Right lobe of liver (tissue), 6 donors: Measurements from ENCODE around the gene RPL28. TPM values are rescaled to one million over a fixed set of nuclear protein-coding genes. Genes with fewer than 3 reads are reported as not detected.
A peak's percentile ranks its signal among the peaks of the same experiment; 100 is the strongest.

ENCODE experiments used
- ATAC-seq, 4 donors: fragments of 200-7000 bp; cut with Tn5 transposase; one replicate each; pipeline ENCODE4 v1.9.1; 2020; ENCODE audit warnings: mild to moderate bottlenecking in 4 of 4, moderate library complexity in 4 of 4
- DNase-seq, 3 donors: peaks; one replicate each; pipeline ENCODE4 v3.0.0-alpha.2; 2020
- H3K27ac ChIP-seq, 3 donors: fragments of 200-600 bp; one replicate each; pipeline ENCODE4 v1.8.0; 2022
- H3K27me3 ChIP-seq, 2 donors: fragments of 200-600 bp; one replicate each; pipeline ENCODE4 v1.8.0; 2022
- H3K36me3 ChIP-seq, 4 donors: fragments of 200-600 bp; sonication (generic) in 1 of 4; one replicate each; pipeline versions ENCODE4 v1.5.1 to v1.8.0; 2017 to 2022; ENCODE audit warnings: control low read depth in 1 of 4
- H3K4me1 ChIP-seq, 4 donors: fragments of 200-600 bp; sonication (generic) in 1 of 4; one replicate each; pipeline versions ENCODE4 v1.5.1 to v1.8.0; 2017 to 2022; ENCODE audit warnings: control low read depth in 1 of 4
- H3K4me3 ChIP-seq, 3 donors: fragments of 200-600 bp; one replicate each; pipeline ENCODE4 v1.8.0; 2022
- H3K9me3 ChIP-seq, 4 donors: fragments of 200-600 bp; sonication (generic) in 1 of 4; one replicate each; pipeline versions ENCODE4 v1.5.1 to v1.8.0; 2017 to 2022; ENCODE audit warnings: control low read depth in 1 of 4
- POLR2A ChIP-seq: fragments of 450-650 bp; IDR thresholded peaks from one replicate; pipeline ENCODE4 v1.6.1; 2017; ENCODE audit warnings: antibody characterized with exemption, mild to moderate bottlenecking
- WGBS: methylation state at CpG from one replicate; pipeline ENCODE4 v1.1.6; 2018; ENCODE audit warnings: low coverage, low lambda C conversion rate; ENCODE audit not compliant: insufficient coverage; ENCODE audit errors: missing lambda C conversion rate; 5-methylcytosine and 5-hydroxymethylcytosine counted together
- intact Hi-C, 2 donors: fragments of 100-400 bp; cut with DNase I; formaldehyde crosslinking; loops; one replicate each; pipeline versions ENCODE4 v1.11.2 to v1.14.1; 2022
- total RNA-seq, 6 experiments: library from RNA; depleted of rRNA in 2 of 6; stranded (reverse); fragments of >200 nt in 2 of 6; fragmentation: NEBNext Ultra II Directional in 3 of 6; extraction: Animal tissue kit (Norgen Biotek cat#: 25700) in 3 of 6; gene quantifications; one replicate each; pipeline versions ENCODE4 v1.1.0 to v1.2.4, GENCODE V29; 2016 to 2023
- TF ChIP-seq, protein P1 (sequence below), 4 donors: fragments of 200-600 bp in 3 of 4; fragments of 450-650 bp in 1 of 4; IDR thresholded peaks; one replicate each; pipeline versions ENCODE4 v1.5.1 to v1.8.0; 2016 to 2022; ENCODE audit warnings: antibody characterized with exemption in 4 of 4, mild to moderate bottlenecking in 2 of 4
- donor health status: DM: no; HTN: yes; CAD: no.
- donor health status: DM: no; HTN: no; CAD: no.
- donor health status: DM: no; HTN: no; CAD: no.
- donor health status: DM: no; HTN: yes; CAD: no.
- donor health status: DM: no; HTN: yes; CAD: no.

Gene RPL28
- total RNA-seq, 6 experiments from 2014 or later = 305 to 530 (median 455) TPM

DNA sequence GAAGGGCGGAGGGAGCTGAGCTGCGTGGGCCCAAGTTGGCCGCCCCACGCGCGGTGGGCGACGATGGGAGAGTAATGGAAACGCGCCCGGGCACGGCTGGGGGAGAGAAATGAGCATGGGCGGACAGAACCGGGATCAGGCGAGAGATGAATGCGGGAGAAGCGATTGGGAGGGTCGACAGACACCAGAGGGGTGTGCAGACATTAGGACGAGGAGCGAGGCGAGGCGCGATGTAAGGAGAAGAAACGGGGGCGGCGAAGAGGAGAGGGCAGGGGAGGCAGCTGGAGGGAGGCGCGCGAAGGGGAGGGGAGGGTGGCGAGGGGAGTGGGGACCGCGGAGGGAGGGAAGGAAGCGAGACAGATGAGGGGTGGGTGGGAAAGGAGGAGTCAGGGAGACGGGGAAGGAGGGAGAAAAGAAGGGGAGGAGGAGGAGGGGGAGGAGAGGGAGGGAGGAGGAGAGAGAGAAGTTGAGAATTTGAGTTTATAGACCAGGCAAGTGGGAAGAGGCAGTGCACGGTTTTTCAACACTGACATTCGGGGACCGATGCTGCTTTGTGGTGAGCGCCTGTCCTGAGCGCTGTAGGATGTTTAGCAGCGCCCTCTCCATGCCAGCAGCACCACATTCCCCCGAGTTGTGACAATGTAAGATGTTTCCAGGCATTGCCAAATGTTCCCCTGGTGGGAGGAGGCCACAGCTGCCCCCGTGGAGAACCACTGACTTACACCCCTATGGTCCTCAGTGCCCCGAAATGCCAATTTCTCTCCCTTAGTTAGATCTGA is 57.5 kb downstream of the RPL28 start, which contains the start of gene SHISA7:
SHISA7 (minus strand) TSS at position 256 of the 779 bp plus-strand sequence. CDS start 437 bp downstream, outside the sequence.
- no peak for ATAC-seq
- Histone ChIP-seq H3K4me1 (no peaks in the 10 kb centered on the region), H3K9me3 (no peaks in the 10 kb centered on the region), H3K27me3 (peaks cover 0 to 10% of the 10 kb centered on the region in 2 donors), H3K36me3 (no peaks in the 10 kb centered on the region), H3K27ac (no peak within 1 kb of the TSS), H3K4me3 (no peak within 1 kb of the TSS)
- intact Hi-C loops = no loop called here
- peak in 1 of 3 donors; percentile 28 for DNase-seq
- WGBS = 4% methylated on average over 39 of the region's 43 CpGs
- TF ChIP-seq POLR2A = no peak
- TF ChIP-seq, protein P1, sequence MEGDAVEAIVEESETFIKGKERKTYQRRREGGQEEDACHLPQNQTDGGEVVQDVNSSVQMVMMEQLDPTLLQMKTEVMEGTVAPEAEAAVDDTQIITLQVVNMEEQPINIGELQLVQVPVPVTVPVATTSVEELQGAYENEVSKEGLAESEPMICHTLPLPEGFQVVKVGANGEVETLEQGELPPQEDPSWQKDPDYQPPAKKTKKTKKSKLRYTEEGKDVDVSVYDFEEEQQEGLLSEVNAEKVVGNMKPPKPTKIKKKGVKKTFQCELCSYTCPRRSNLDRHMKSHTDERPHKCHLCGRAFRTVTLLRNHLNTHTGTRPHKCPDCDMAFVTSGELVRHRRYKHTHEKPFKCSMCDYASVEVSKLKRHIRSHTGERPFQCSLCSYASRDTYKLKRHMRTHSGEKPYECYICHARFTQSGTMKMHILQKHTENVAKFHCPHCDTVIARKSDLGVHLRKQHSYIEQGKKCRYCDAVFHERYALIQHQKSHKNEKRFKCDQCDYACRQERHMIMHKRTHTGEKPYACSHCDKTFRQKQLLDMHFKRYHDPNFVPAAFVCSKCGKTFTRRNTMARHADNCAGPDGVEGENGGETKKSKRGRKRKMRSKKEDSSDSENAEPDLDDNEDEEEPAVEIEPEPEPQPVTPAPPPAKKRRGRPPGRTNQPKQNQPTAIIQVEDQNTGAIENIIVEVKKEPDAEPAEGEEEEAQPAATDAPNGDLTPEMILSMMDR (IDR thresholded peaks at IDR 0.05) = no peak

DNA sequence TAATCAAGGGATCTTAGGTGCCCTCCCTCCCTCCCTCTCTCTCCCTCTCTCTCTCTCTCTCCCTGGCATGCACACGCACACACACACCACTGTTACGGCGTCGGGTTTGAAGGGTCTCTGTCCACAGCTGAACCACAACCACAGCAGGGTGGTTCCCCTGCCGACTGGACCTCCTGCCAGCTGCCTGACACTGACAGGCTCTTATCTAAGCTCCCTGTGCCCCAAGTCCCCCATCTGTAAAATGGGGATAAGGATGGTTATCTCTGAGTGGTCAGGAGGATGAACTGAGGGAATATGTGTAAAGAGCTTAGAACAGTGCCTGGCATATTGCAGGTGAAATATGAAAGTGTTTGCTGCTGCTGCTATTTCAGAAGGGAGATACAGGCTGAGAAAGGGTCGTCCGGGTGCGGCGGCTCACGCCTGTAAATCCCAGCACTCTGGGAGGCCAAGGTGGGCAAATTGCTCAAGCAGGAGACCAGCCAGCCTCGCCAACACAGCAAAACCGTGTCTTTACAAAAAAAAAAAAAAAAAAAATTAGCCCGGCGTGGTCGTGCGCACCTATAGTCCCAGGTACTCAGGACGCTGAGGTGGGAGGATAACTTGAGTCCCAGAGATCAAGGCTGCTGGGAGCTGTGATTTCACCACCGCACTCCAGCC is 58.2 kb downstream of the RPL28 start:
- DNase-seq = no peak
- intact Hi-C loops = no loop called here
- Histone ChIP-seq H3K4me3 (no peak overlapping the region), H3K36me3 (no peaks in the 10 kb centered on the region), H3K9me3 (no peaks in the 10 kb centered on the region), H3K27me3 (peaks cover 0 to 10% of the 10 kb centered on the region in 2 donors), H3K4me1 (no peaks in the 10 kb centered on the region), H3K27ac (no peak overlapping the region)
- no peak for ATAC-seq
- 25% methylated on average over 18 of the region's 18 CpGs for WGBS
- TF ChIP-seq POLR2A = no peak
- TF ChIP-seq, protein P1 (IDR thresholded peaks at IDR 0.05) = no peak

DNA sequence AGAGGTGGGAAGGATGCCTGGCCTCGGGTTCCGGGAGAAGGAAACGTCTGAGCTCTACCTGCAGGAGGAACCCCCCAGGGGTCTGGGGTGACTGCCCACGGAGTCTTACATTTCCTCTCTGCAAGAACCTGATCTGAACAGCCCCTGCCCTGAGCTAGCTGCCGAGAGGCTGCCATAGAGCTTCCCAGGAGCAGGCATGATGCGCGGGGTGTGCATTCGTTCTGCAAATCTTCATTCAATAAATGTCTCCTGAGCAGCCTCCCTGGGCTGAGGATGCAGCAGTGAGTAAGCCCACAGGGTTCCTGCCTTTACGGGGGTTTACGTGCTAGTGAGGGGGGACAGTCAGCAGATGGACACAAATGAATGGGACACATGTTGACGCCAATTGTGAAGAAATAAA is 58.9 kb downstream of the RPL28 start:
- H3K9me3 ChIP-seq = no peaks in the 10 kb centered on the region
- peaks cover 0 to 10% of the 10 kb centered on the region in 2 donors for H3K27me3 ChIP-seq
- DNase-seq = peak in 1 of 3 donors; percentile 33
- H3K4me3 ChIP-seq = no peak overlapping the region
- no peak for TF ChIP-seq POLR2A
- TF ChIP-seq, protein P1 (IDR thresholded peaks at IDR 0.05) = no peak
- no peak for ATAC-seq
- H3K4me1 ChIP-seq = no peaks in the 10 kb centered on the region
- H3K27ac ChIP-seq = no peak overlapping the region
- no peaks in the 10 kb centered on the region for H3K36me3 ChIP-seq
- 24% methylated on average over 7 of the region's 11 CpGs for WGBS
- intact Hi-C loops = no loop called here

DNA sequence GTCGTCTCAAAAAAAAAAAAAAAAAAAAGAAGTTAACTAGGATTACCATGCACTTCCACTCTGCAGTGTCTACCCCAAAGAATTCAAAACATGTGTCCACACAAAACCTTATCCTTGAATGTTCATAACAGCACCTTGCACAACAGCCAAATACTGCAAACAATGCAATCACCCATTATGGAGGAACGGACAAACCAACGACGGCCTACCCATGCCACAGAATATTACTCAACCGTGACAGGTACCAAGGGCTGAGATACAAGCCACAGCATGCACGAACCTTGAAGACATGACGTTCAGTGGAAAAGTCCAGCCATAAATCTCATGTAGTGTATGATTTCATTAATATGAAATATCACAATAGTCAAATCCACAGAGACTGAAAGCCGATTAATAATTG is 60.3 kb downstream of the RPL28 start:
- no peak for TF ChIP-seq POLR2A
- TF ChIP-seq, protein P1 (IDR thresholded peaks at IDR 0.05) = no peak
- Histone ChIP-seq H3K9me3 (no peaks in the 10 kb centered on the region), H3K4me1 (no peaks in the 10 kb centered on the region), H3K27ac (no peak overlapping the region), H3K36me3 (no peaks in the 10 kb centered on the region), H3K4me3 (no peak overlapping the region), H3K27me3 (no peaks in the 10 kb centered on the region)
- WGBS = 48% methylated on average over 8 of the region's 8 CpGs
- no peak for DNase-seq
- intact Hi-C loops = no loop called here
- no peak for ATAC-seq
